Natural killer cell (primary cell): Measurements from ENCODE around the gene TMEM126A. TPM values are rescaled to one million over a fixed set of nuclear protein-coding genes. Genes with fewer than 3 reads are reported as not detected.

Source experiments
- ATAC-seq, 3 donors: fragments of 150-1000 bp in 2 of 3; fragments of 200-7000 bp in 1 of 3; cut with Tn5 transposase; 1 replicate in 1 of 3; 2 replicates in 2 of 3; pipeline ENCODE4 v1.10.0; 2021; ENCODE audit warnings: mild to moderate bottlenecking in 2 of 3, moderate library complexity in 2 of 3
- DNase-seq, 2 donors: peaks; one replicate each; pipeline versions ENCODE4 v3.0.0 to v3.0.0-alpha.2; 2013 to 2021; ENCODE audit warnings: mixed read lengths in 1 of 2
- H3K27ac ChIP-seq: one replicate; pipeline ENCODE4 v1.5.1; 2013; ENCODE audit warnings: mild to moderate bottlenecking, low read length
- H3K27me3 ChIP-seq: one replicate; pipeline ENCODE4 v1.6.1; 2013; ENCODE audit warnings: low read length; ENCODE audit not compliant: control insufficient read depth, insufficient read depth
- H3K36me3 ChIP-seq: one replicate; pipeline ENCODE4 v1.6.1; 2013; ENCODE audit warnings: low read length; ENCODE audit not compliant: control insufficient read depth, insufficient read depth
- H3K4me1 ChIP-seq: one replicate; pipeline ENCODE4 v1.6.1; 2013; ENCODE audit warnings: low read length; ENCODE audit not compliant: control insufficient read depth, insufficient read depth
- H3K4me3 ChIP-seq: one replicate; pipeline ENCODE4 v1.5.1; 2013; ENCODE audit warnings: low read length
- H3K9me3 ChIP-seq: one replicate; pipeline ENCODE4 v1.6.1; 2013; ENCODE audit warnings: low read length; ENCODE audit not compliant: control insufficient read depth, insufficient read depth
- H3K27ac Mint-ChIP-seq, 2 donors: one replicate each; pipeline ENCODE4 v1.8.0; 2022; ENCODE audit warnings: mild to moderate bottlenecking in 2 of 2, mixed read lengths in 2 of 2, moderate library complexity in 1 of 2
- H3K27me3 Mint-ChIP-seq, 2 donors: one replicate each; pipeline ENCODE4 v1.8.0; 2022; ENCODE audit warnings: low read depth in 2 of 2, mixed read lengths in 2 of 2
- H3K36me3 Mint-ChIP-seq: one replicate; pipeline ENCODE4 v1.8.0; 2022; ENCODE audit warnings: mixed read lengths
- H3K4me1 Mint-ChIP-seq, 2 donors: one replicate each; pipeline ENCODE4 v1.8.0; 2022; ENCODE audit warnings: mixed read lengths in 2 of 2
- H3K4me3 Mint-ChIP-seq: one replicate; pipeline ENCODE4 v1.8.0; 2022; ENCODE audit warnings: mild to moderate bottlenecking, moderate library complexity, mixed read lengths
- H3K9me3 Mint-ChIP-seq, 2 donors: one replicate each; pipeline ENCODE4 v1.8.0; 2022; ENCODE audit warnings: mixed read lengths in 2 of 2
- WGBS: methylation state at CpG from one replicate; pipeline ENCODE4 v1.1.7; 2013; ENCODE audit warnings: missing lambda C conversion rate; ENCODE audit not compliant: insufficient coverage; 5-methylcytosine and 5-hydroxymethylcytosine counted together
- intact Hi-C: fragments of 100-400 bp; cut with micrococcal nuclease; formaldehyde crosslinking; loops from one replicate; pipeline ENCODE4 v1.14.2; 2022
- total RNA-seq, 4 donors: library from RNA; stranded (reverse); fragments of 120-200 nt in 1 of 4; gene quantifications; one replicate each; pipeline versions ENCODE4 v1.2.3 to v1.2.4, GENCODE V29; 2013 to 2022
- TF ChIP-seq, protein P1 (sequence below): fragments of 200-600 bp; IDR thresholded peaks from one replicate; pipeline ENCODE4 v1.8.0; 2022; ENCODE audit warnings: antibody characterized with exemption

Gene TMEM126A
- total RNA-seq, 3 donors from 2014 or later (not counting 1 experiment from before 2014, with no cell fraction given): 16.8 to 27.6 (median 23.2) TPM

DNA sequence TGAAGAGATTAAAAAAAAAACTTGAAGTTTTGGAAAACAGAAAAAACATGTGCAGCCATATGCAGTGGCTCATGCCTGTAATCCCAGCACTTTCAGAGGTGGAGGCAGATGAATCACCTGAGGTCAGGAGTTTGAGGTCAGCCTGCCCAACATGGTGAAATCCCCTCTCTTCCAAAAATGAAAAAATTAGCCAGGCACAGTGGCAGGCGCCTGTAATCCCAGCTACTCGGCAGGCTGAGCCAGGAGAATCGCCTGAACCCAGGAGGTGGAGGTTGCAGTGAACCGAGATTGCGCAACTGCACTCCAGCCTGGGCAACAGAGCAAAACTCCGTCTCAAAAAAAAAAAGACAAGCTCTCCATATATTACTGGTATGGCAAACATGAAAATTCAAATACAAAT lies 28.3 kb upstream of the TMEM126A start:
- intact Hi-C loops: no loop called here
- Histone ChIP-seq H3K4me3 (no peak overlapping the region), H3K27ac (no peak overlapping the region), H3K36me3 (no peaks in the 10 kb centered on the region), H3K9me3 (no peaks in the 10 kb centered on the region), H3K4me1 (no peaks in the 10 kb centered on the region), H3K27me3 (no peaks in the 10 kb centered on the region)
- Mint-ChIP-seq H3K27me3 (peaks cover 0 to 6% of the 10 kb centered on the region in 2 donors), H3K4me3 (no peak overlapping the region), H3K36me3 (no peaks in the 10 kb centered on the region), H3K9me3 (no peaks in the 10 kb centered on the region), H3K27ac (no peak overlapping the region), H3K4me1 (no peaks in the 10 kb centered on the region)
- no peak for DNase-seq
- TF ChIP-seq, protein P1, sequence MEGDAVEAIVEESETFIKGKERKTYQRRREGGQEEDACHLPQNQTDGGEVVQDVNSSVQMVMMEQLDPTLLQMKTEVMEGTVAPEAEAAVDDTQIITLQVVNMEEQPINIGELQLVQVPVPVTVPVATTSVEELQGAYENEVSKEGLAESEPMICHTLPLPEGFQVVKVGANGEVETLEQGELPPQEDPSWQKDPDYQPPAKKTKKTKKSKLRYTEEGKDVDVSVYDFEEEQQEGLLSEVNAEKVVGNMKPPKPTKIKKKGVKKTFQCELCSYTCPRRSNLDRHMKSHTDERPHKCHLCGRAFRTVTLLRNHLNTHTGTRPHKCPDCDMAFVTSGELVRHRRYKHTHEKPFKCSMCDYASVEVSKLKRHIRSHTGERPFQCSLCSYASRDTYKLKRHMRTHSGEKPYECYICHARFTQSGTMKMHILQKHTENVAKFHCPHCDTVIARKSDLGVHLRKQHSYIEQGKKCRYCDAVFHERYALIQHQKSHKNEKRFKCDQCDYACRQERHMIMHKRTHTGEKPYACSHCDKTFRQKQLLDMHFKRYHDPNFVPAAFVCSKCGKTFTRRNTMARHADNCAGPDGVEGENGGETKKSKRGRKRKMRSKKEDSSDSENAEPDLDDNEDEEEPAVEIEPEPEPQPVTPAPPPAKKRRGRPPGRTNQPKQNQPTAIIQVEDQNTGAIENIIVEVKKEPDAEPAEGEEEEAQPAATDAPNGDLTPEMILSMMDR: no peak
- 88% methylated on average over 6 of the region's 6 CpGs for WGBS
- no peak for ATAC-seq

DNA sequence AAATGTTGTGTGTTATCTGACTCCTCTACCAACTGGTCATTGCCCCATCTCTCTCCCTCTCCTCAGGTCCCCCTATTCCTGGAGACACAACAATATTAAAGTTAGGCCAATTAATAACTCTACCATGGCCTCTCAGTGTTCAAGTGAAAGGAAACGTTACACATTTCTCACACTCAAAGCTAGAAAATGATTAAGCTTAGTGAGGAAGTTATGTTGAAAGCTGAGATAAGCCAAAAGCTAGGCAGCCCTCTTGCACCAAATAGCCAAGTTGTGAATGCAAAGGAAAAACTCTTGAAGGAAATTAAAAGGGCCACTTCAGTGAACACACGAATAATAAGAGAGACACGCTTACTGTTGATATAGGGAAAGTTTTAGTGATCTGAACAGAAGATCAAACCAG lies 27.5 kb upstream of the TMEM126A start:
- Histone ChIP-seq H3K4me3 (no peak overlapping the region), H3K27ac (no peak overlapping the region), H3K36me3 (no peaks in the 10 kb centered on the region), H3K4me1 (no peaks in the 10 kb centered on the region), H3K9me3 (no peaks in the 10 kb centered on the region), H3K27me3 (no peaks in the 10 kb centered on the region)
- no peak for DNase-seq
- 43% methylated on average over 1 of the region's 3 CpGs for WGBS
- Mint-ChIP-seq H3K36me3 (no peaks in the 10 kb centered on the region), H3K27me3 (peaks cover 0 to 9% of the 10 kb centered on the region in 2 donors), H3K9me3 (no peaks in the 10 kb centered on the region), H3K4me1 (no peaks in the 10 kb centered on the region), H3K4me3 (no peak overlapping the region), H3K27ac (no peak overlapping the region)
- intact Hi-C loops: no loop called here
- ATAC-seq: no peak
- TF ChIP-seq, protein P1: no peak

DNA sequence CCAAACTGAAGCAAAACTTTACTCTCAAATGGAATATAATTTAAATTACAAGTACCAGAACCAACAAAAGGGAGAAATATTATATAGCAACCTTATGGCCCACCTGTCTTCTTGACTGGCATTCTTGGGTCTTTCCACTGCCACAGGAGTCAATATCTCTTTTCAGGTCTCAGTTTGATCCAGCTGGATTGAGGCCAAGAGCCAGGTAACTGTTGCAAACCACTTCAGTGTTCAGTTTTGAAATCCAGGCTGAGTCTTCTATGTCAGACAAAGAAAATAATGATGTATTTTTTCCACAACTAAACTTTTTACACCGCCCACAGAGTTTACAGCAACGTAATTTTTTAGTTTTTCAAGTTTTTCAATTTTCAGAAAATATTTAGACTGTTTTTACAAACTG lies 21.3 kb upstream of the TMEM126A start:
- H3K27me3 Mint-ChIP-seq: peaks cover 0 to 14% of the 10 kb centered on the region in 2 donors
- no peak for ATAC-seq
- peaks cover 3% of the 10 kb centered on the region for H3K36me3 ChIP-seq
- H3K4me3 ChIP-seq: no peak overlapping the region
- intact Hi-C loops: no loop called here
- H3K27me3 ChIP-seq: no peaks in the 10 kb centered on the region
- H3K4me3 Mint-ChIP-seq: peak overlapping the region; percentile 98
- peaks cover 27 to 29% of the 10 kb centered on the region in 2 donors for H3K4me1 Mint-ChIP-seq
- no peaks in the 10 kb centered on the region for H3K9me3 Mint-ChIP-seq
- H3K27ac Mint-ChIP-seq: peak overlapping the region; percentile 95 to 100
- TF ChIP-seq, protein P1: no peak
- DNase-seq: peak in 1 of 2 donors; percentile 19
- H3K27ac ChIP-seq: no peak overlapping the region
- WGBS: 100% methylated on average over 1 of the region's 2 CpGs
- H3K4me1 ChIP-seq: peaks cover 6% of the 10 kb centered on the region
- H3K36me3 Mint-ChIP-seq: no peaks in the 10 kb centered on the region
- H3K9me3 ChIP-seq: no peaks in the 10 kb centered on the region

DNA sequence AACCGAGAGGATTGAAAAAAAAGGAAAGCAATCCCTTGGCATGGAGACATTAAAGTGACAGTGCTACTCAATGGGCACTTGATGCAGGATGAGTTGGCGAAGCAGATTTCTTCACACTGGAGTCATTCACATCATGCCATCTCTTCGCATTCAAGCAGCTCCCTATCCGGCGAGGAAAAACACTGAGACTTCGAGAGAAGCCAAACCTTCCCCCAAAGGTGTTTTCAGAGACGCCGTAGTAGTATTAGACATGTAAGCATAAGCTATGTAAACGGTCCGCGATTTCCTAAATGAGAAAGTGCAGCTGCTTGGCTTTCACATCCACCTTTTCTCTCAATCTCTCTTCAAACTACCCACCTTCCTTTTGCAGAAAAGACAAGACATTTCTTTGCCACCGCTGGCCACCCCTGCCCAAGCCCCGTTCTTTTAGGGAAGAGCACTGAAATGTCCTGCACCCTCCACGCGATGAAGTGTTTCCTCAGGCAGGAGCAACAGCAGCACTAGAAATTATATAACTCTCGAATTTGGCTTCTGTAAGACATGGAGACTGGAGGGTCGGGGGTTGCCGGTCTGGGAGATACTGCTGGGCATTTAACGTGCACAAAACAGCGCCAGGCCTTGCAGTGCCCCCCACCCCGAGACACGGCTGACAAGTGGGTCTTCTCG lies 20.3 kb upstream of the TMEM126A start, which contains the start of gene DLG2:
DLG2 (minus strand) TSS at position 13 of the 666 bp plus-strand sequence.
- Mint-ChIP-seq H3K36me3 (no peaks in the 10 kb centered on the region), H3K4me3 (peak within 1 kb of the TSS; percentile 98), H3K4me1 (peaks cover 27 to 29% of the 10 kb centered on the region in 2 donors), H3K27me3 (peaks cover 0 to 14% of the 10 kb centered on the region in 2 donors), H3K27ac (peak within 1 kb of the TSS; percentile 95 to 100), H3K9me3 (no peaks in the 10 kb centered on the region)
- H3K27me3 ChIP-seq: no peaks in the 10 kb centered on the region
- intact Hi-C loops: no loop called here
- H3K4me3 ChIP-seq: peak within 1 kb of the TSS; percentile 69
- ATAC-seq (peak in 1 of 3 donors; percentile 1), DNase-seq (peak; percentile 16 to 50)
- WGBS: 3% methylated on average over 23 of the region's 23 CpGs
- H3K9me3 ChIP-seq: no peaks in the 10 kb centered on the region
- peaks cover 6% of the 10 kb centered on the region for H3K4me1 ChIP-seq
- TF ChIP-seq, protein P1: no peak
- peak within 1 kb of the TSS; percentile 78 for H3K27ac ChIP-seq
- H3K36me3 ChIP-seq: peaks cover 8% of the 10 kb centered on the region
